ENCODE data around the gene FHOD3.

GRCh38 chr18:36558234-36558633, 260.7 kb downstream of the FHOD3 start:
- TF ChIP-seq, protein P1, sequence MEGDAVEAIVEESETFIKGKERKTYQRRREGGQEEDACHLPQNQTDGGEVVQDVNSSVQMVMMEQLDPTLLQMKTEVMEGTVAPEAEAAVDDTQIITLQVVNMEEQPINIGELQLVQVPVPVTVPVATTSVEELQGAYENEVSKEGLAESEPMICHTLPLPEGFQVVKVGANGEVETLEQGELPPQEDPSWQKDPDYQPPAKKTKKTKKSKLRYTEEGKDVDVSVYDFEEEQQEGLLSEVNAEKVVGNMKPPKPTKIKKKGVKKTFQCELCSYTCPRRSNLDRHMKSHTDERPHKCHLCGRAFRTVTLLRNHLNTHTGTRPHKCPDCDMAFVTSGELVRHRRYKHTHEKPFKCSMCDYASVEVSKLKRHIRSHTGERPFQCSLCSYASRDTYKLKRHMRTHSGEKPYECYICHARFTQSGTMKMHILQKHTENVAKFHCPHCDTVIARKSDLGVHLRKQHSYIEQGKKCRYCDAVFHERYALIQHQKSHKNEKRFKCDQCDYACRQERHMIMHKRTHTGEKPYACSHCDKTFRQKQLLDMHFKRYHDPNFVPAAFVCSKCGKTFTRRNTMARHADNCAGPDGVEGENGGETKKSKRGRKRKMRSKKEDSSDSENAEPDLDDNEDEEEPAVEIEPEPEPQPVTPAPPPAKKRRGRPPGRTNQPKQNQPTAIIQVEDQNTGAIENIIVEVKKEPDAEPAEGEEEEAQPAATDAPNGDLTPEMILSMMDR (IDR thresholded peaks at IDR 0.05): no peak
- TF ChIP-seq POLR2A (IDR thresholded peaks at IDR 0.05): no peak
